HEK293T (cell line): ENCODE results near the gene LAIR2.

Source experiments
- CTCF ChIA-PET: fragments of 350-600 bp; formaldehyde crosslinking; extraction: SDS; loops from one replicate; lab custom pipeline; 2021; ENCODE audit warnings: antibody characterized with exemption, inconsistent platforms; lab: Yijun Ruan, JAX
- POLR2A ChIA-PET: fragments of 350-600 bp; formaldehyde crosslinking; extraction: SDS; loops from one replicate; lab custom pipeline; 2020; ENCODE audit warnings: antibody characterized with exemption, inconsistent platforms; lab: Yijun Ruan, JAX
- DNase-seq: peaks from one replicate; pipeline ENCODE4 v3.0.0; 2012; ENCODE audit warnings: mixed read lengths; ENCODE audit errors: extremely low spot score
- ARNT ChIP-seq: fragments of 450-650 bp; IDR thresholded peaks from 2 replicates; pipeline ENCODE4 v1.6.1; 2017; ENCODE audit warnings: mild to moderate bottlenecking
- BHLHE40 ChIP-seq: fragments of 450-650 bp; IDR thresholded peaks from 2 replicates; pipeline ENCODE4 v1.6.1; 2016; ENCODE audit warnings: mild to moderate bottlenecking, moderate library complexity, borderline replicate concordance
- CTBP1 ChIP-seq: fragments of 450-650 bp; IDR thresholded peaks from 2 replicates; pipeline ENCODE4 v1.6.1; 2016; ENCODE audit warnings: borderline replicate concordance
- ELF4 ChIP-seq: fragments of 450-650 bp; IDR thresholded peaks from 2 replicates; pipeline ENCODE4 v1.6.1; 2017; ENCODE audit warnings: antibody characterized with exemption
- FOXA1 ChIP-seq: fragments of 450-650 bp; IDR thresholded peaks from 2 replicates; pipeline ENCODE4 v1.6.1; 2016; ENCODE audit warnings: mild to moderate bottlenecking
- FOXK2 ChIP-seq: fragments of 450-650 bp; IDR thresholded peaks from 2 replicates; pipeline ENCODE4 v1.6.1; 2016; ENCODE audit warnings: mild to moderate bottlenecking
- FOXM1 ChIP-seq: fragments of 450-650 bp; IDR thresholded peaks from 2 replicates; pipeline ENCODE4 v1.6.1; 2017; ENCODE audit warnings: mild to moderate bottlenecking, borderline replicate concordance
- HDGF ChIP-seq: fragments of 450-650 bp; IDR thresholded peaks from 2 replicates; pipeline ENCODE4 v1.6.1; 2017; ENCODE audit warnings: antibody characterized with exemption, borderline replicate concordance
- L3MBTL2 ChIP-seq: fragments of 450-650 bp; conservative IDR thresholded peaks from 2 replicates; pipeline ENCODE4 v1.6.1; 2016; ENCODE audit warnings: mild to moderate bottlenecking
- LEF1 ChIP-seq: fragments of 450-650 bp; IDR thresholded peaks from 2 replicates; pipeline ENCODE4 v1.6.1; 2017; ENCODE audit warnings: mild to moderate bottlenecking, borderline replicate concordance
- NFRKB ChIP-seq: fragments of 450-650 bp; IDR thresholded peaks from 2 replicates; pipeline ENCODE4 v1.6.1; 2016; ENCODE audit warnings: mild to moderate bottlenecking, moderate library complexity
- SP1 ChIP-seq: fragments of 450-650 bp; IDR thresholded peaks from 2 replicates; pipeline ENCODE4 v1.6.1; 2017
- SUZ12 ChIP-seq: fragments of 450-650 bp; IDR thresholded peaks from 2 replicates; pipeline ENCODE4 v1.6.1; 2016; ENCODE audit warnings: mild to moderate bottlenecking
- TARDBP ChIP-seq: fragments of 450-650 bp; IDR thresholded peaks from 2 replicates; pipeline ENCODE4 v1.6.1; 2016
- ZNF384 ChIP-seq: fragments of 450-650 bp; IDR thresholded peaks from 2 replicates; pipeline ENCODE4 v1.6.1; 2016
- TF ChIP-seq, protein P1 (sequence below): fragments of 450-650 bp; IDR thresholded peaks from 2 replicates; pipeline ENCODE4 v1.6.1; 2016

The LAIR2 gene

DNA sequence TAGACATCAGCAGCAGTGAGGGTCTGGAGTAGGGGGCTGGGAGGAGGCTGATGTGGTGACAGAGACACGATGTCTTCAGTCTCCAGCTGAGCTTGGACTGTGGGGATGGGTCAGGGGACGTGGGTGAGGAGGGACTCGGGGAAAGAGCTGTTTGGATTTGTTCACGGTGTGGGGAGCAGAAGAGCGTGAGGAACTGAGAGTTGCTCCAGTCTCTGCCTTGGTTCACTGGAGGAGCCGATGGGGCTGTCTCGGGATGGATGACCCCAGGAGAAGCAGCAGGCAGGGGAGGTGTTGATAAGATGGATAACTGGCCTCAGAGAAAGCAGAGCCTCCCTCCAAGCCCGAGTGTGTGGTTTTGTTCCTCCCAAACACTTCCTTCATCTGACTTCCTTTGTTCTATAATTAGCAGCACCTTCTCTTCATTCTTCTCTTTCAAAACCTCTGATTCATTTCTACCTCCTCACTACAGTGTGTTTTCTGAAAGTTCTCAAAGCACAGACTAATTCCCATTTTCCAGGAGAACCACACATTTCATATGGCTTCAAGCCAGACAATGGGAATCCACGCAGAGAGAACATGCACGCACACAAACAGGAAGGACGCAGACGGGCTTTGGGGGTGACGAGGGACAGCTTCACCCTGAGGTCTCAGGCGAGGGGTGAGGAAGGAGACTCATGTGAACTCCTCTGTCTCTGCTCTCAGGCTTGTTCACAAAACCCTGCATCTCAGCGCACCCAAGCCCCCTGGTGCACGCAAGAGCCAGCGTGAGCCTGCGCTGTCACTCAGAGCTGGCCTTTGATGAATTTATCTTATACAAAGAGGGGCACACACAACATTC, 18.6 kb downstream of the LAIR2 start:
- ChIA-PET CTCF (no interaction called here), POLR2A (no interaction called here)
- DNase-seq: no peak
- TF ChIP-seq SUZ12: no peak
- TF ChIP-seq ELF4: no peak
- TF ChIP-seq HDGF: no peak
- no peak for TF ChIP-seq ZNF384
- TF ChIP-seq FOXM1: no peak
- TF ChIP-seq SP1: no peak
- no peak for TF ChIP-seq L3MBTL2
- no peak for TF ChIP-seq BHLHE40
- TF ChIP-seq, protein P1, sequence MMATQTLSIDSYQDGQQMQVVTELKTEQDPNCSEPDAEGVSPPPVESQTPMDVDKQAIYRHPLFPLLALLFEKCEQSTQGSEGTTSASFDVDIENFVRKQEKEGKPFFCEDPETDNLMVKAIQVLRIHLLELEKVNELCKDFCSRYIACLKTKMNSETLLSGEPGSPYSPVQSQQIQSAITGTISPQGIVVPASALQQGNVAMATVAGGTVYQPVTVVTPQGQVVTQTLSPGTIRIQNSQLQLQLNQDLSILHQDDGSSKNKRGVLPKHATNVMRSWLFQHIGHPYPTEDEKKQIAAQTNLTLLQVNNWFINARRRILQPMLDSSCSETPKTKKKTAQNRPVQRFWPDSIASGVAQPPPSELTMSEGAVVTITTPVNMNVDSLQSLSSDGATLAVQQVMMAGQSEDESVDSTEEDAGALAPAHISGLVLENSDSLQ: no peak
- no peak for TF ChIP-seq LEF1
- no peak for TF ChIP-seq NFRKB
- no peak for TF ChIP-seq FOXK2
- TF ChIP-seq TARDBP: no peak
- no peak for TF ChIP-seq ARNT
- TF ChIP-seq FOXA1: no peak
- no peak for TF ChIP-seq CTBP1

DNA sequence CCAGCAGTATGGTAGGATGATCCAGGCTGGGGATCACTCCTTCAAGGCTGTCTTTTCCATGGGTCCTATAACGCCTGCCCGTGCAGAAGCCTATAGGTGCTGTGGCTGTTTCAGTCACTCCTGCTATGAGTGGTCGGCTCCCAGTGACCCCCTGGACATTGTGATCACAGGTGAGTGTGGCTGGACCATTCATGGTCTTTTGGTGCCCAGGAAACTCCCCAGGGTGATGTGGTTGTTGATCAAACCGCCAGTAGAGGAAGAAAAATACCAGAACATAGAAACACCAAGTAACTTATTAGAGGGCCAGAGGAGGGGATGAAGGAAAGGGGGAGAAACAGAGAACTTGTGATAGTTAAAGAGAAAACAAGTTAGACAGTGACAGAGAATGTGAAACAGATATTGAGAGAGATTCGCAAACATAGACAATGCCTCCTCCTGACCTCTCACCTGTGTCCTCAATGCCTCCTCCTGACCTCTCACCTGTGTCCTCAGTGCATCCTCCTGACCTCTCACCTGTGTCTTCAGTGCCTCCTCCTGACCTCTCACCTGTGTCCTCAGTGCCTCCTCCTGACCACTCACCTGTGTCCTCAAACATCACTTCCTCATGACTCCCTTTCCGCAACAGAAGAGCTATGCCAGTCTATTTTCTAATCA, 19.4 kb downstream of the LAIR2 start:
- POLR2A ChIA-PET: no interaction called here
- CTCF ChIA-PET: no interaction called here
- TF ChIP-seq ZNF384 (no peak), SP1 (no peak), L3MBTL2 (no peak), BHLHE40 (no peak), ARNT (no peak)
- DNase-seq: no peak

- no peak for DNase-seq
- POLR2A ChIA-PET: no interaction called here
- CTCF ChIA-PET: no interaction called here
- TF ChIP-seq NFRKB (no peak), FOXK2 (no peak), FOXA1 (no peak), FOXM1 (no peak), LEF1 (no peak), SP1 (no peak), TARDBP (no peak), L3MBTL2 (no peak), ARNT (no peak), CTBP1 (no peak), BHLHE40 (no peak), SUZ12 (no peak), ELF4 (no peak), ZNF384 (no peak)
These were observed 20.8 kb downstream of the LAIR2 start for GRCh38 chr19:54523403-54523802.

DNA sequence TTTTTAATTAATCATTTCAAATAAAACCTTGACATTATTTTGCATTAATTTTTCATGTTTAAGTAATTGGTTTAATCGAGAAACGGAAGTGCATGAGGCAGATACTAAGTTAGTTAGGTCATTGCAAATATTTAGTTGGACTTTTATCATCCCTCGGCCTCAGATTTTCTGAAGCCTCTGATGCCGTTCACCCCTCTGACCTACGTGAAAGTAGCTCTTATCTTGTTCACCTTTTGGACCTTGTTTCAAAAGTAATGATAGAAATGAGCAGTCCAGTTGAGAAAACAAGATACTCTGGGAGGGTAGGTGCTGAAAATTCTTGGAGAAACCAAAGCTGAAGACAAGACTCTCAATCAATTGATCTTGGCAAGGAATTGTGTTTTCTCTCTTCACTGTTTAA, 23.0 kb downstream of the LAIR2 start:
- POLR2A ChIA-PET: no interaction called here
- CTCF ChIA-PET: no interaction called here
- DNase-seq: no peak
- TF ChIP-seq LEF1: no peak
- no peak for TF ChIP-seq NFRKB
- no peak for TF ChIP-seq FOXA1
- no peak for TF ChIP-seq HDGF
- no peak for TF ChIP-seq BHLHE40
- no peak for TF ChIP-seq CTBP1
- TF ChIP-seq L3MBTL2: no peak
- TF ChIP-seq ARNT: no peak
- TF ChIP-seq, protein P1: no peak
- no peak for TF ChIP-seq FOXM1
- no peak for TF ChIP-seq FOXK2
- TF ChIP-seq SUZ12: no peak
- TF ChIP-seq ELF4: no peak
- no peak for TF ChIP-seq ZNF384
- TF ChIP-seq SP1: no peak
- no peak for TF ChIP-seq TARDBP

- ChIA-PET CTCF (no interaction called here), POLR2A (no interaction called here)
- TF ChIP-seq FOXA1: no peak
- TF ChIP-seq ZNF384: no peak
- TF ChIP-seq TARDBP: no peak
- TF ChIP-seq FOXM1: no peak
- TF ChIP-seq LEF1: no peak
- no peak for TF ChIP-seq NFRKB
- no peak for TF ChIP-seq CTBP1
- no peak for TF ChIP-seq ARNT
- no peak for TF ChIP-seq L3MBTL2
- no peak for TF ChIP-seq ELF4
- TF ChIP-seq HDGF: no peak
- no peak for TF ChIP-seq SP1
- TF ChIP-seq, protein P1: no peak
- no peak for TF ChIP-seq SUZ12
- DNase-seq: no peak
These were observed 24.3 kb downstream of the LAIR2 start for GRCh38 chr19:54526972-54527371.
